Inferior parietal cortex (tissue), 1 donor: Measurements from ENCODE around the gene WDR91.
"Not testable (repeated sequence)": the region's sequence is repeated elsewhere in the genome, so short reads cannot be mapped to it uniquely, and the experiment has no call there.

Experiments
- DNase-seq: peaks from one replicate; pipeline ENCODE4 v3.0.0-alpha.2; 2016; ENCODE audit errors: extremely low spot score

The WDR91 gene

DNA sequence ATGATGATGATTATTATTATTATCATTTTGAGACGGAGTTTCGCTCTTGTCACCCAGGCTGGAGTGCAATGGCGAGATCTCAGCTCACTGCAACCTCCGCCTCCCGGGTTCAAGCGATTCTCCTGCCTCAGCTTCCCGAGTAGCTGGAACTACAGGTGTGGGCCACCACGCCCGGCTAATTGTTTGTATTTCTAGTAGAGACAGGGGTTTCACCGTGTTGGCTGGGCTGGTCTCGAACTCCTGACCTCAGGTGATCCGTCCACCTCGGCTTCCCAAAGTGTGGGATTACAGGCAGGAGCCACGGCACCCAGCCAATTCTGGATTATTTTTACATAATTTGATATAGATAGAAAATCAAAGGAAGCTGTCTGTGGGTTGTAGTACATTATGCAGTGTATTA lies 22.8 kb upstream of the WDR91 start:
- DNase-seq, result not testable (repeated sequence)

DNA sequence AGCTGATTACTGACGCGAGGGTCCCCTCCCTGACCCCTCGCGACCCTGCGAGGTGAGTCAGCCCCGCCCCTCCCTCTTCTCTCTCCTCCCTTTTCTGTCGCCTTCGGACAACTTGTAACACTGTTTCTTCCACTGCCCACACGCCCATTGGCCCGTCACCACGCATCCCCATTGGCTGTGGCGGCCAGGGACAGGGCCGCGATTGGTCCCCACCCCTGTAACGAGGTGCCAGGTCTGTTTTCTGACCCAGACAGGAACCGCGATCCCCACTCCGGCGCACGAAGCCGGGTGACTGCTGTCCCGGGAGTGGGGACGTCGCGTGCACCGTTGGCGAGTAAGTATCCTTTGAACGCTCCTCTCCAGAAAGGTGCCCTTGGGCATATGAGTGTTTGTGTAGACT lies 22.2 kb upstream of the WDR91 start, which contains the start of gene STRA8:
STRA8 (plus strand) TSS at position 269 of the 400 bp plus-strand sequence. CDS start 6,687 bp downstream, outside the sequence.
- DNase-seq, result no peak

DNA sequence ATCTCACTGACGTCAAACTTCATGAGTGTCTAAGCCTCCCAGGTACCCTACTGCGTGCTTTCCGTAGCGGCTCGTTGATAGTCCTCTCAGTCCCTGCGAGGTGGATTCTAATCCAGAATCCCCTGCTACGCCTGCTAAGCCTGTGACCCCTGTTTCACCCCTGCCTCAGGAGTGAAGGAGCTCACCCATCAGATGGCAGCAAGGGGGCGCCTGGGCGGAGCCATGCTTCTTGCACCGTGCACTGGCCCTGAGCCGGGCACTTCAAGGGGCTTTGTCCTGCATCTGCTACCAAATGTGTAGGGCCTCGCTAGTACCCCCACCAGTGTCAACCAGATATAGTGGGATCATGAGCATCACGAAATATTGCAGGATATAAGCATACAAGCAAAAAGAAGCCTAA lies 21.4 kb upstream of the WDR91 start:
- DNase-seq, result no peak

DNA sequence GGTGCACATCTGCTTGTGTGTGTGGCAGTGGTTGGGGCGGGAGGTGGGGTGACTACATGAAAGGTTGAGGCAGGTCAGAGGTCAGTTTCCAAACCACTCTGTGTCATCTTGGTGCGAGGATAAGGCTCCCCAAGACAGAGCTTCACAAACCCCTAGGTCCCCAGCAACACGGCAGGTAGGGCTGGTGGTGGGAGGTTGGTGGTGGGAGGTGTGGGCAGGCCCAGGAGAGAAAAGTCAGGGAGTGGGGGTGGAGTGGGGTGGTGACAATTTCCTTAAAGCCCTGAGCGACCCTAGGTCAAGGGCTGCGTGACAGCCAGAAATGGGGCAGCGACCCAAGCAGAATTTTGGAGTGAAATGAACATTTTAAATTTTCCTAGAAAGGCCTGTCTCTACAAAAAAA lies 20.8 kb upstream of the WDR91 start:
- DNase-seq, result no peak

DNA sequence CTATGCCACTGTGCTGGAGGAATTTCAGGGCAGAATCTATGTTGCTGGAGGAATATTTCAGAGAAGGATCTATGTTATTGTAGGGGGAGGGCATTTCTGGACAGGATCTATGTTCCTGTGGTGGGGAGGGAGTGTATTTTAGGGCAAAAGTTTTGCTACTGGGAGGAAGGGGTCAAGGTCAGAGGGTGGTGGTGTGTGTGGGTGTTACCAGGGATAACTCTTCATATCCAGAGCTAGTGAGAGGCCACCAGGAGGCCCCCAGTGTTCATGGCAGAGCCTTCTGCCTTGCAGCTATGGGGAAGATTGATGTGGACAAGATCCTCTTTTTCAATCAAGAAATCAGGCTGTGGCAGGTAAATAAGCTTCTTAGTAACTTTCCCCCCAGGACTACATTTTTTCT lies 20.4 kb upstream of the WDR91 start:
- DNase-seq, result no peak

DNA sequence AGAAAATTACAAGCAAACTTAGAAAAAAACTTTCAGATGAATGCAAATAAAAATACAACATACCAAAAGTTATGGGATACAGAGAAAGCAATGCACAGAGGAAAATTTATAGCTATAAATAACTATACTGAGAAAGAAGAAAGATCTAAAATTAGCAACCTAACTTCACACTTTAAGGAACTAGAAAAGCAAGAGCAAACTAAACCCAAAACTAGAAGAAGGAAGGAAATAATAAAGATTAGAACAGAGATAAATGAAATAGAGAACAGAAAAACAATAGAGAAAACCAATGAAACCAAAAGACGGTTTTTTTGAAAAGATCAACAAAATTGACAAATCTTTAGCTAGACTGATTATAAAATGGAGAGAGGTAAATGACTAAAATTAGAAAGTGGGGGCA lies 12.7 kb upstream of the WDR91 start:
- DNase-seq, result no peak

DNA sequence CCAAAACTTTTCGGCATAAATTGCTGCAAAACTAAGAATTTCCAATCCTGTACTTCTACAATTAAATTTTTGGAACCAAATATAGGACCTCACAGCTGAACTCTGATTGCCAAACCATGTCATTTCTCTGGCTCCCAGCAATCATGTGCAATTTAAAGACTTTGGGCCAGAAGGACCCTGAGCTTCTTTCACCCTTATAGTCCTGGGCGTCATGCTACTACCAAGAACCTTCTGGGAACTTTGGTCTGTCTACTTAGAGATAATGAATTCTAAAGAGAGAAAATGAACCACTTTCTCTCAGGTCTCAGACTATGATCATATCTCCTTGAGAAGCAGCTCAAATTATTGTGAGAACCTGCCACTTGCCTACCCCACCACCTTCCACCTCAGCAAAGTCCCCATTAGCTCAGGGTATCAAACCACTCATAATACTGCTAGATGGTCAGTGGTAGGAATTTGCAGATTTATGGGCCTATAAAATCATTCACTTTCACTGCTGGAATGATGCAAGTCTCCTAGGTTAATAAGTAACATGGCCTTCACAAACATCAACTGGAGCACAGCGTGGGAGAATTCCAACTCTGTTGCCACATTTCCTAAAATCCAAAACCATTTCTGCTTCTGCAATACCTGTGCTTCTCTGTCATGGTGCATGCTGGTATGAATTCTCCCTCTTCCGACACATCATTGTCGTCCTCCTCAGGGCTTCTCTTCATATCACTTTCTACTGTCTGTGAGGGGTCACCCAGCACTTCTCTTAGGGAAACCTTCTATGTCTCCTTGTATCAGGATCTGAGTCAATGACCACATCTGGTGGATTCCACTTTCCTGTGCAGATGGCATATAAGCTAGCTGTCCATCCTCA lies 6.6 kb upstream of the WDR91 start:
- no peak for DNase-seq

DNA sequence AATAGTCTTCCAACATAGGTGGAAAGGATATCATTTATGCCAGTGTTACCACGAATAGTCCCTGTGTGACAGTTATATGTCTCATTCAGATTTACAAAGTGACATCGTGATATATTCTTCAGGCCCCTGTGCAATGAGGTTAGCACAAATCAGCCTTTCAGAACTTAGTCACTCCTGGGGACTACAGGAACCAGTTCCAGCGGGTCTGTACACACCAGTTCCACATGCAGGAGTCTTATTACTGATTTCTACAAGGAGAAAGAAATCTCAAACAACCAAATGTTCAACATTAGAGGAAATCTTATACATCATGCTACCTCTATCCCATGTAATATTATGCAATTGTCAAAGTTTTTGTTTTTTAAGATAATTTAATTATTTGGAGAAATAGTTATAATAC lies 4.4 kb upstream of the WDR91 start:
- no peak for DNase-seq

DNA sequence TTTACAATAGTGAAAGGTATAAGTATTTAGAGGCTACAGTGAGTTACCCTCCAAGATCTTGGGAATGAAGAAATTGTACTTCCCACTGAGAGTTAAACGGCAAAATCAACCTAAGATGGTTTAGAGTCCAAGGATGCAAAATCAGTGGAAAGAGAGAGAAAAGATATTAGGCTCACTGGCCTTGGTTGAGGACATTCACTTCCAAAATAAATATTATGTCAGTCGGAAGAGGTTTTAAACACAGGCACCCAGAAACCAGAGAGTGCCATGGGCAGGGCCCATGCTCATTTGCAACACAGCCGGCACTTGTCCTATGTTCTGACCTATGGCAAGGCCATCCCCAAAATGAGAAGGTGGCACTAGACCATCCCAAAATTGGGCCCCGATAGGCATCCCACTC lies 3.9 kb upstream of the WDR91 start:
- DNase-seq, result no peak

DNA sequence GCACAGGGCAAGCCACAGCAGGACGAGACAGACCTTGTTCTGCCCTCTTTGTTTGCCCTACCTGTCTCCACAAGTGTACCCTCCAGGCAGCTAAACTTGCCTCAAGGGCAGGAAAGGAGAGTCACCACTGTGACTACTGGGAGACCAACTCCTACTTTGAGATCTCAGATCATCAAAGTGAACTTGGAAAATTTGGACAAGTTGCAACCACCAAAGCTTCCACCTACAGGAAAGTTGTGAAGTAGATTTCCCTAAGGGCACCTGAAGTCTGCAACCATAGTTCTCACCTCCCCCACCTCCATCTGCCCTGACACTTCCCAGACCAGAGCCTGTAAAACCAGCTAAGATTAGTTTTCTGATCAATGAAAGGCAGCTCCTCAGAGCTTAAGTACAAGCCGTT lies 2.5 kb upstream of the WDR91 start:
- no peak for DNase-seq

DNA sequence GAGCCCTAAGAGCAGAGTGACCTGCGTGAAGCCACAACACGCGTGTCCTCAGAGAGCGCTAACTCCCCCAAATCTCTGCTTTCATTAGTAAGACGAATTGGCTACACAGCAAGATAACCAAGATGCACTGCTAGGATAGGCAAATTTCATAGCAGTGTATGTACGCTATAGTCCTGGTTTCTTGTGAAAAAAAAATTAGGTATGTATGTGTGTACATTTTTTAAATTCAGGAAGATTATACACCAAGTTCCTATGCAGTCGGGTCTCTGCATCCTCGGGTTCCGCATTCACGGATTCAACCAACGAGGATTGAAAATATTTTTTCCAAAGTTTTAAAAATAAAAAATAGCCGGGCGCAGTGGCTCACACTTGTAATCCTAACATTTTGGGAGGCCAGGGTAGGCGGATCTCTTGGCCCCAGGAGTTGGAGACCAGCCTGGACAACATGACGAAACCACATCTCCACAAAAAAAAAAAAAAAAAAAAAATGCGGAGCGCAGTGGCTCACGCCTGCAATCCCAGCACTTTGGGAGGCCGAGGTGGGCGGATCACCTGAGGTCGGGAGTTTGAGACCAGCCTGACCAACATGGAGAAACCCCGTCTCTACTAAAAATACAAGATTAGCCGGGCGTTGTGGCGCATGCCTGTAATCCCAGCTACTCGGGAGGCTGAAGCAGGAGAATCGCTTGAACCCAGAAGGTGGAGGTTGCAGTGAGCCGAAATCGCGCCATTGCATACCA lies 790 bp upstream of the WDR91 start:
- DNase-seq, result not testable (repeated sequence)

DNA sequence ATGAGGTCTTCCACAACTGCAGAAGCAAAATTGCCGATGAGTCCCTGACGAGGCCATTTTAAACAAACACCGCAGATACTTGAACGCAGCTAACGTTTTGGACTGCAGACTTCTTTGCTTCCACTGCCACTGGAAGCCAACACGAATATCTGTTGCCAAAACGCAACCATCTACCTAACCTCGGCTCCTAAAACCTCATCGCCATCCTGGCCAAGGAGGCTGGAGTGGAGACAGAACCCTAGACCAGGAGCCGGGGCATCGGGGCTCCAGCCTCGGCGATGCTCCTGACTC lies 493 bp downstream of the WDR91 start:
- peak; percentile 50 for DNase-seq

DNA sequence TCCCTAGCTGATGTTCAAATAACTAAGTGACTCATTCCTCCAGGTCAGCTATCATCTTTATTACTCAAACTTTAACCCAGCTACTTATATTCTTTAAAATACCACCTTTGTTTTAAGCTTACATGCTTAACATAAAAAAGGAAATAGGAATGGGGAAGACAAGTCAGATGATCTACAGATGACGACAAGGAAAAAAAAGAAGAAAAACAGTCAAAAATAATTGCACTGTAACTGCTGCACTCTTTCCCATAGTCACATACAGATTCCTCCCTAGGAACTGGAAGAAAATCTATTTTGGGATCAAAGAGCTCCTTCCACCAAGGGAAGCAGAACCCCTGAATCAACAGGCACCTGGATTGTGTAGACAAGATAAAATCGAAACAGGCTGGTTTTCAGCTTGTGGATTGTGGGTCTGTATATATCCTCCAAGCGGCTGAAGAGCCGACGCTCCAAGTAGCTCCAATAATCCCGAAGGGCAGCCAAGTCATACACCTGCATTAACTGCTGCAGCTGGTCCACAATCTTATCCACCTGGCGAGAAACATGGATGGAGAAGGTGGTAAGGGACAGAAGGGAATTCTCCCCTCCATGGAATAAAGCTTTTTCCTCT lies 2.0 kb downstream of the WDR91 start:
- no peak for DNase-seq

DNA sequence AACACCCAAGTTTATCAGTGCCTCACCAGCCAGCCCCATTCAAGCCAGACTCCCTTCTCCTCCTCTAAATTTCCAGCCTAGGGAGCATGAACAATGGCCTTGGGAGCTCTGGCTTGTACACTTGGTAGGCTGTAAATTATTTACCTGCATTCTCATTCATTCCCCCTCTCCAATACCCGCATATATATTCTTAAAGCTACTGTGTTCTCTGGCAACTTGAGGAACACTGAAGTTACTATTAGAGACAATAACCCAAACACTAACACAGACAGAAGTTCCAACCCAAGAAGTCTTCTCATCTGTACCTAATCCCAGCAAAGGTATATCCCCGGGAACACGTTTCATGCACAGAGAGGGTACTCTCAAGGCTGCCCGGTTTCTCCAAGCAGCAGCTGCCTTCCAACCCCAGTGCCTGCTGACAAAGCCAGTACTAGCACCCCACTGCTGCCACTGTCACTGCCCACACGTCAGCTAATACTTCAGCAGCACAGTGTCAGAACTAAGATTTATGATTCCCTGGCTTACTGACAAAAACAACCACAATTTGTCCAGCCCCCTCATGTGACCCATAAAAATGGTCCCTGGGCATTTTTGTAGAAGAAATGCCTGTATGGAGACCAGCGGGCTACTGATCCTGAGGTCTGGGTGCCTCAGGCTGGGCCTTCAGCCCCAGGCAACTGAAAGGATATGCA lies 3.1 kb downstream of the WDR91 start:
- DNase-seq, result no peak

DNA sequence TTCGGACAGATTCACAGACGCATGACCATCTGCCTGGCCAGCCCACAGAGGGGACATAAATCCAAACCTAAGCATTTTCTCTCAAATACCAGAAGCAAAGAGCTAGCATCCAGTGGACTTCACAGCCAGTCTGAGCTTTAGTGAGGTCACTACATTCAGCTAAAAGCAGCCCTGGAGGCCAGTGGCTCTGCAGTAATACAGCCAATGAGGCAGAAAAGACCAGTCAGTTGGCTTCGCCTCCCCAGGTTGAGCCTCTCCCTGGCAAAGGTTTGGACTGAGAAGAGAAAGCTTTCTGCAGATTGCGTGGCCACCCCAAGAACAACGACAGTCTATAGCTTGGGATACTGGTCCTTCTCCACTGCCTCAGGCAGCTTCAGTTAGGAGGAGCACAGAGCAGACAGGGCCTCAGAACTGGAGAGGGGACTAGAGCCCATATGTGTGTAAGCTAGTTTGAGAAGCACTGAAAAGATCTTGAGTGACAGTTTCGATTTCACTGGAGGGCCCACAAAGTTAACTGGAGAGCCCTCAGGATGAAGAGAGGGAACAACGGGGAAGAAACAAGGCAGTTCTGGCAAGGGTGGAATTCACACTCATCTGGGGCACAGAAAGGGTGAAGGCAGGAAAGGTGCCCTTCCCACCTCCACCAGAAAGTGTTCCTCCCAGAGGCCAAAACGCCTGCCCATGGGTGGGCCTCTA lies 3.8 kb downstream of the WDR91 start:
- no peak for DNase-seq

DNA sequence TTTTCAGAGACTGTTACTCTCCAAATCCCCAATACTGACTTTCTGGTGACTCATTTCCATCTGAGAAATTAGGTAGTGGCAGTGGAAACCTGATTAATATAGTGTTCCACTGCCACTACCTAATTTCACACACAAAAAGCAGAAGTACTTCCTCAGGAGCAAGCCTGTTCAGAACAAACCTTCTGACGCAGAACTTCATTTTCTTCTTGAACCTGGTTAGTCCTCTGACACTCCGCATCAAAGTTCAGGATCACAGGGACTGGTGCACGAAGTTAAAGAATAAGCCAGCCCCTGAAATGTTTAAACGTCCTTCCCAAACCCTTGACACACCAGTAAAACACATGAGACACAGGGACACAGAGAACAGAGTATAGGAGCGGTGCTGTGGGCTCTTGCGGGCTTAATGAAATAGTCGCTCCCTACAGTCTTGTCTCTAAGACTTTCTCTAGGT lies 4.4 kb downstream of the WDR91 start:
- DNase-seq, result no peak

DNA sequence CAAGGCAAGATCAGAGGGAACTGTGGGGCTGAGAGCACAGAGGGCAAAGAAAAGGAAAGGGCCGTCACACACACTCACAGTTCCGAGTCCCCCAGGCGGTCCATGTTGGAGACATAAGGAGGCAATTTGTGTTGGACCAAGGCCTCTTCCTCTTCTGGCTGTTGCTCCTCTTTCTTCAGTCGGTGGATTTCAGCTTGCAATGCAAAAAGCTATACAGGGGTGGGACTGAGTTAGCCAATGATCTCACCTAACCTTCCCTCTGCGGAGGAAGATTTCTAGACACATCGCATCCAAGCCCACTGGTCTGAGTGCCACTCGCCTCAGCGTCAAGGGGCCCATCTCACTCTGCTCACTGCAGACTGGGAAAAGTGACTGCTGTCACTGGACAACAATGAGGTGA lies 5.5 kb downstream of the WDR91 start:
- no peak for DNase-seq

DNA sequence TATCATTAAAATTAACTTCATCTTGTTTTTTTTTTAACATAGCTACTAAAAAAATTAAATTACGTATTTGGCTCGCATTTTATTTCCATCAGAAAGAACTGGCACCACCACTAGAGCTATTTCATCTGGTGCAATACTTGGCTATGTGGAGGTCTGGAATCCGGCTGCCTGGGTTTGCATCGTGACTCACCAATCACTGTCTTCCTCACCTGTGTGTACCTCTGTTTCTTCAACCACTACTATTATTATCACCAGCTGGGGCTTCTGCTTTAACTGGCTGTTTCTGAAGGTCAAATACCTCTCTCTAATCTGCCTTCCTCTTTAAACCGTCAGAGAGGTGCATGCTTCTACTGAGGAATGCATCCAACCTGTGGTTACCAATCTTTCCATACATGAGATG lies 6.5 kb downstream of the WDR91 start:
- DNase-seq, result no peak

DNA sequence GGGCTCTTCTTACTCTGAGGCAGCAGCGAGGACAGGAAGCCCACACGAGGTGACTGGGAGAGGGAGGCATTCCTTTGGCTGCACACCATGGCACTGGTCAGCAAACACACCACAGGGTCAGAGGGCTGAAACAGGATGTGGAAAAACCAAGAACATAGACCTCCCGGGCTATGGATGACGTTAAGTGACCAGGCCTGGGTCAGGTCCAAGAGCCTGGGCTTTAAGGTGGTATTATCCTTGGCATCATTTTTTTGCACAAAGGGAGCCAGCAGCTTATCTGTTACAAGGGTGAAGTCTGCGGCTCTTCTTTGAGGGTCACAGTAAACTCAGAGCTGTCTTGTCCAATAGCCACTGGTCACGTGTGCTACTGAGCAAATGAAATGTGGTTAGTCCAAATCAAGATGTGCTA lies 7.0 kb downstream of the WDR91 start:
- DNase-seq, result no peak

DNA sequence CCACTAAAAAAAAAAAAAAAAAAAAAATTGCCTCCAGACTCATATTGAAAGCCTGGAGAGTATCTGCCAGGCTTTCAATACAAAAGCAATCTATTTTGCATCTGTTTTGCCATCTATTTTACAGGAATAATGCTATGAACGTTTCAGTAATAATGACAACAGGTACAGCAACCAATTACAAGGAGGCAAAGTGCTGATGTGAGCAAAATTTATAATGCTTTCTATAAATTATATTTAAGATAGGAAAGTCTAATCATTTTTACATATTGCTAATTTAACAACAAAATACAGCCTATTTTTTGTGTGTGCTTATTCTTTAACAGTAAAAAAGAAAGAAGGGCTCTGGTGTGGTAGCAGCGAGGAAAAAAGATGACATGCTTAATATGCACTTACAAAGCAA lies 10.0 kb downstream of the WDR91 start:
- no peak for DNase-seq

DNA sequence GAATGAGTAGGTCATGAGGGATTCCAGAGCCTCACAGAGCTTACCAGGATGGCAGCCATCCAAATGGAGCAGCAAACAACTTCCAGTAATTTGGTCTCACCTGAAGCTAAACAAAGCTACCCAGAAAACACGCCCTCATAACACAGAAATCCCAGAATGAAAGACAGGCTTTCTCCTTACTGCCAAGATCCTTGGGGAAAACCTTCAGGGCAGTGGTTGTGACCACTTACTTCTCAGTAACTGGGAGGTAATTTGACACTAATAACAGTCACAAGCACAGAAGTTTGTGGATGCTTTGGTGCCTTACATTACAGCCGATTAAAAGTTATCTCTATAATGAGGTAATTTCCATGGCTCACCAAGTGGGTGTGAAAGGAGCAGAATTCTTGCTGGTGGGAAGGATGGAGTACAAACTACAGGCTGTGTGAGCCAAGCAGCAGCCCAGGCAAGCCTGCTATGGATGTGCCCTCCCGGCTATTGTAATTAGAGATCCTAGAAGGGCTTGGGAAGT lies 10.4 kb downstream of the WDR91 start:
- no peak for DNase-seq
